ENCODE measurements around the gene NOSIP.

NOSIP gene

DNA sequence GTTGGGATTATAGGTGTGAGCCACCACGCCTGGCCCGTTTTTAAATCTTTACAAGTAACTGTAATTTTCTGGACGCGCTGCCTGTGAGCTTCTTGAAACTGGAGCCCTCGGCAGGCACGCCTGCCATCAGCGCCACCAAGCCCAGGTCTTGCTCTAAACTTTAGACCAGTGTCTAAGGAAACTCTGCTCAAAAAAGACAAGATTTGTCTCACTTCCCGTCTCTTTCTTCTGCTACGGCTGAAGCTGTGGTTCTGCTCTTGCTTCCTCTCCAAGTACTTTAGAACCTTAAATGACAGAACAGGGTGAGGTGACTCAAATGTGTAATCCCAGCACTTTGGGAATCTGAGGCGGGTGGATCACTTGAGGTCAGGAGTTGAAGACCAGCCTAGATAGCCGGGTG is 27.6 kb downstream of the NOSIP start:
- H3K9me3 ChIP-seq (ENCODE audit: low read length), result no peaks in the 10 kb centered on the region
- H3K27me3 ChIP-seq (ENCODE audit: insufficient read depth, low read length), result no peaks in the 10 kb centered on the region
- H4K20me1 ChIP-seq (ENCODE audit: insufficient read depth, low read length), result no peaks in the 10 kb centered on the region
- H3K9me2 ChIP-seq (ENCODE audit: low read depth, low read length), result no peaks in the 10 kb centered on the region
- H2AFZ ChIP-seq (ENCODE audit: low read length), result no peak overlapping the region
- H3K79me2 ChIP-seq (ENCODE audit: insufficient read depth, low read length), result no peaks in the 10 kb centered on the region
- no peak for TF ChIP-seq EZH2 (IDR thresholded peaks at IDR 0.05; ENCODE audit: borderline replicate concordance, low read length)
- H3K4me3 ChIP-seq (ENCODE audit: low read depth, low read length, poor library complexity, severe bottlenecking), result no peak overlapping the region
- H3F3A ChIP-seq (ENCODE audit: insufficient read depth, low read length), result no peaks in the 10 kb centered on the region
- no peak overlapping the region for H3K27ac ChIP-seq (ENCODE audit: low read depth, low read length, poor library complexity, severe bottlenecking)
- no peak overlapping the region for H3K4me2 ChIP-seq (ENCODE audit: low read length)
- H3K9ac ChIP-seq (ENCODE audit: low read length), result no peak overlapping the region
- H3K36me3 ChIP-seq (ENCODE audit: insufficient read depth, low read length), result peaks cover 34% of the 10 kb centered on the region
- H3K4me1 ChIP-seq (ENCODE audit: insufficient read depth, low read length, severe bottlenecking), result no peaks in the 10 kb centered on the region

DNA sequence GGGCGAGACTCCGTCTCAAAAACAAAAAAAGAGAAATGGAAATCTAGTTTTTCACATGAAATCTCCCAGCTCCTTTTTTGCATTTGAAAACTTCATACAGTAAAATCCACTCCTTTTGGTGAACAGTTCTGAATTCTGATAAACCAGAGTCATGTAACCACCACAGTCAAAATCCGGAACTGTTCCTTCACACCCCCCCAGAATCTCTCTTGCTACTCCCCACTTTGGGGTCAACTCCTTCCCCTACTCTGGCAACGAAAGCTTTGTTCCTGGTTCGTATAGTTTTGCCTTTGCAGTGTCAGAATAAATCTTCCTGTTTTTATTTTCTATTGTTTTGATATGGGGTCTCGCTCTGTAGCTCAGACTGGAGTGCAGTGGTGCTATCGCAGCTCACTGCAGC is 28.8 kb downstream of the NOSIP start:
- TF ChIP-seq, protein P1, sequence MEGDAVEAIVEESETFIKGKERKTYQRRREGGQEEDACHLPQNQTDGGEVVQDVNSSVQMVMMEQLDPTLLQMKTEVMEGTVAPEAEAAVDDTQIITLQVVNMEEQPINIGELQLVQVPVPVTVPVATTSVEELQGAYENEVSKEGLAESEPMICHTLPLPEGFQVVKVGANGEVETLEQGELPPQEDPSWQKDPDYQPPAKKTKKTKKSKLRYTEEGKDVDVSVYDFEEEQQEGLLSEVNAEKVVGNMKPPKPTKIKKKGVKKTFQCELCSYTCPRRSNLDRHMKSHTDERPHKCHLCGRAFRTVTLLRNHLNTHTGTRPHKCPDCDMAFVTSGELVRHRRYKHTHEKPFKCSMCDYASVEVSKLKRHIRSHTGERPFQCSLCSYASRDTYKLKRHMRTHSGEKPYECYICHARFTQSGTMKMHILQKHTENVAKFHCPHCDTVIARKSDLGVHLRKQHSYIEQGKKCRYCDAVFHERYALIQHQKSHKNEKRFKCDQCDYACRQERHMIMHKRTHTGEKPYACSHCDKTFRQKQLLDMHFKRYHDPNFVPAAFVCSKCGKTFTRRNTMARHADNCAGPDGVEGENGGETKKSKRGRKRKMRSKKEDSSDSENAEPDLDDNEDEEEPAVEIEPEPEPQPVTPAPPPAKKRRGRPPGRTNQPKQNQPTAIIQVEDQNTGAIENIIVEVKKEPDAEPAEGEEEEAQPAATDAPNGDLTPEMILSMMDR (IDR thresholded peaks at IDR 0.05; ENCODE audit: low read length), result no peak
- no peak for TF ChIP-seq EZH2 (IDR thresholded peaks at IDR 0.05; ENCODE audit: borderline replicate concordance, low read length)
- Histone ChIP-seq H3K9me3 (ENCODE audit: low read length) (no peaks in the 10 kb centered on the region), H3K4me1 (ENCODE audit: insufficient read depth, low read length, severe bottlenecking) (no peaks in the 10 kb centered on the region), H3F3A (ENCODE audit: insufficient read depth, low read length) (no peaks in the 10 kb centered on the region), H3K9me2 (ENCODE audit: low read depth, low read length) (no peaks in the 10 kb centered on the region), H3K9ac (ENCODE audit: low read length) (no peak overlapping the region), H3K27me3 (ENCODE audit: insufficient read depth, low read length) (no peaks in the 10 kb centered on the region), H2AFZ (ENCODE audit: low read length) (no peak overlapping the region), H3K4me3 (ENCODE audit: low read depth, low read length, poor library complexity, severe bottlenecking) (no peak overlapping the region), H3K27ac (ENCODE audit: low read depth, low read length, poor library complexity, severe bottlenecking) (no peak overlapping the region), H4K20me1 (ENCODE audit: insufficient read depth, low read length) (no peaks in the 10 kb centered on the region), H3K4me2 (ENCODE audit: low read length) (no peak overlapping the region), H3K79me2 (ENCODE audit: insufficient read depth, low read length) (no peaks in the 10 kb centered on the region), H3K36me3 (ENCODE audit: insufficient read depth, low read length) (peaks cover 22% of the 10 kb centered on the region)

DNA sequence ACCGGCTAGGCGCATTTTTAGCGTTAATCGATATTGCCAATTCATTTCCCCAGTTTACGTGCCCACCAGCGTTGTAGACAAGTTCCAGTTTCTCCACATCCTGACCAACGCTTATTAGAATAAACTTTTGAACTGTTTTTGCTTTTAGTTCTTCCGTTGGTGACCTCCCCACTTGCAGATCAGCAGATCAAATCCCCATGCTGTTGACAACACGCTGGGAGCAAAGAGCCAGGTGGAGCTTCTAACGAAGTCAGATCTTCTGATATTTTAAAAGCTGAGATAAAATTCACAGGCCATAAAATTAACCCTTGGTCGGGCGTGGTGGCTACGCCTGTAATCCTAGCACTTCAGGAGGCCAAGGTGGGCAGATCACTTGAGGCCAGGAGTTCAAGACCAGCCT is 31.3 kb downstream of the NOSIP start:
- no peak for TF ChIP-seq EZH2 (IDR thresholded peaks at IDR 0.05; ENCODE audit: borderline replicate concordance, low read length)
- TF ChIP-seq, protein P1 (IDR thresholded peaks at IDR 0.05; ENCODE audit: low read length), result no peak
- no peaks in the 10 kb centered on the region for H3F3A ChIP-seq (ENCODE audit: insufficient read depth, low read length)
- peaks cover 5% of the 10 kb centered on the region; the same call in 1 of the 2 replicates for H3K36me3 ChIP-seq (ENCODE audit: insufficient read depth, low read length)
- H3K4me3 ChIP-seq (ENCODE audit: low read depth, low read length, poor library complexity, severe bottlenecking), result no peak overlapping the region
- H3K79me2 ChIP-seq (ENCODE audit: insufficient read depth, low read length), result no peaks in the 10 kb centered on the region
- H3K9ac ChIP-seq (ENCODE audit: low read length), result no peak overlapping the region
- no peaks in the 10 kb centered on the region for H3K9me3 ChIP-seq (ENCODE audit: low read length)
- H3K27me3 ChIP-seq (ENCODE audit: insufficient read depth, low read length), result no peaks in the 10 kb centered on the region
- H3K4me2 ChIP-seq (ENCODE audit: low read length), result no peak overlapping the region
- H2AFZ ChIP-seq (ENCODE audit: low read length), result no peak overlapping the region
- H3K9me2 ChIP-seq (ENCODE audit: low read depth, low read length), result no peaks in the 10 kb centered on the region
- no peaks in the 10 kb centered on the region for H4K20me1 ChIP-seq (ENCODE audit: insufficient read depth, low read length)
- H3K27ac ChIP-seq (ENCODE audit: low read depth, low read length, poor library complexity, severe bottlenecking), result no peak overlapping the region
- no peaks in the 10 kb centered on the region for H3K4me1 ChIP-seq (ENCODE audit: insufficient read depth, low read length, severe bottlenecking)

- Histone ChIP-seq H3K27me3 (ENCODE audit: insufficient read depth, low read length) (no peaks in the 10 kb centered on the region), H4K20me1 (ENCODE audit: insufficient read depth, low read length) (no peaks in the 10 kb centered on the region), H3K4me3 (ENCODE audit: low read depth, low read length, poor library complexity, severe bottlenecking) (no peak overlapping the region), H3K4me1 (ENCODE audit: insufficient read depth, low read length, severe bottlenecking) (no peaks in the 10 kb centered on the region), H2AFZ (ENCODE audit: low read length) (no peak overlapping the region), H3K9ac (ENCODE audit: low read length) (no peak overlapping the region), H3K4me2 (ENCODE audit: low read length) (peak overlapping the region; percentile 13; the same call in 1 of the 2 replicates), H3K9me2 (ENCODE audit: low read depth, low read length) (no peaks in the 10 kb centered on the region), H3K9me3 (ENCODE audit: low read length) (no peaks in the 10 kb centered on the region), H3F3A (ENCODE audit: insufficient read depth, low read length) (no peaks in the 10 kb centered on the region), H3K27ac (ENCODE audit: low read depth, low read length, poor library complexity, severe bottlenecking) (no peak overlapping the region), H3K36me3 (ENCODE audit: insufficient read depth, low read length) (no peaks in the 10 kb centered on the region), H3K79me2 (ENCODE audit: insufficient read depth, low read length) (no peaks in the 10 kb centered on the region)
- TF ChIP-seq EZH2 (IDR thresholded peaks at IDR 0.05; ENCODE audit: borderline replicate concordance, low read length), result no peak
- TF ChIP-seq, protein P1 (IDR thresholded peaks at IDR 0.05; ENCODE audit: low read length), result peak; percentile 91
Measured at GRCh38 chr19:49546825-49547565, 33.4 kb downstream of the NOSIP start.

Data from OCI-LY1 (cell line).